HG03066 (cell line): ENCODE results near the gene TCERG1.

Experiments
- ATAC-seq: cut with Tn5 transposase; IDR thresholded peaks from one replicate; pipeline ENCODE4 v1.9.1; 2021; ENCODE audit warnings: low read depth; ENCODE audit not compliant: unreplicated experiment

The TCERG1 gene

DNA sequence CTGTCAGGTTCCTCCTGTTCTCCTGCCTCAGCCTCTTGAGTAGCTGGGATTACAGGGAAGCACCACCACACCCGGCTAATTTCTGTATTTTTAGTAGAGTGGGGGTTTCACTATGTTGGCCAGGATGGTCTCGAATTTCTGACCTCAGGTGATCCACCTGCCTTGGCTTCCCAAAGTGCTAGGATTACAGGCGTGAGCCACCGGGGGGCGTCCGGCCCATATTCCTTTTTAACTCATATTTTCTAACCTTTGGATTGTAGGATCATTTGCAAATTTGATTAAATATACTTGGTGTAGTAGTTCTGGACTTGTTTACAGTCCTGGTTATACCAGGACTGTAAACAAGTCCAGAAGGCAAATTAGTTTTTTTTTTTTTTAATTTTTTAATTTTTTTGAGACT, 4.3 kb downstream of the TCERG1 start:
- no peak for ATAC-seq

GRCh38 chr5:146457431-146457830, 10.3 kb downstream of the TCERG1 start:
- ATAC-seq = no peak

GRCh38 chr5:146458894-146459293, 11.8 kb downstream of the TCERG1 start:
- ATAC-seq = no peak

GRCh38 chr5:146461319-146461718, 14.2 kb downstream of the TCERG1 start:
- no peak for ATAC-seq

GRCh38 chr5:146463446-146463845, 16.3 kb downstream of the TCERG1 start:
- no peak for ATAC-seq

- no peak for ATAC-seq
Measured at GRCh38 chr5:146466521-146467349, 19.6 kb downstream of the TCERG1 start.

DNA sequence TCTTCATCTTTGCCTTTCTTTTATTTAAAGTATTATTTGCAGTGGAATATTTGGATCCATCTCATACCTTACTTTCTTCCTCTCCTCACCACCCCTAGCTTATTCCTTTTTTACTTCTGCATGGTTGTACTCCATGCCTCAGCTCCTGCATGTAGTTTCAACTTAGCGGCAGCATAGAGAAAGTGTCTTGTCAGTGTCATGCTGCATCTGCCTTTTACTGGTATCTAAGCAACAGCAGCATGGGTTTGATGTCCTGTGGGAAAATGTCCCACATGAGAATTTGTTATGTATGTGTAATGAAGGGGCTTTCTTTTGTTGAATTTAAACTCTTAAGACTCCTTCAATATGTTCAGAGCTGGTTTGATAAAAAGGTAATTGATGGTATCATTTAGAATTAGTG, 20.6 kb downstream of the TCERG1 start:
- ATAC-seq = no peak

- ATAC-seq = no peak
Measured at GRCh38 chr5:146474065-146474464, 26.9 kb downstream of the TCERG1 start.

- no peak for ATAC-seq
Measured at GRCh38 chr5:146475190-146475780, 28.2 kb downstream of the TCERG1 start.

DNA sequence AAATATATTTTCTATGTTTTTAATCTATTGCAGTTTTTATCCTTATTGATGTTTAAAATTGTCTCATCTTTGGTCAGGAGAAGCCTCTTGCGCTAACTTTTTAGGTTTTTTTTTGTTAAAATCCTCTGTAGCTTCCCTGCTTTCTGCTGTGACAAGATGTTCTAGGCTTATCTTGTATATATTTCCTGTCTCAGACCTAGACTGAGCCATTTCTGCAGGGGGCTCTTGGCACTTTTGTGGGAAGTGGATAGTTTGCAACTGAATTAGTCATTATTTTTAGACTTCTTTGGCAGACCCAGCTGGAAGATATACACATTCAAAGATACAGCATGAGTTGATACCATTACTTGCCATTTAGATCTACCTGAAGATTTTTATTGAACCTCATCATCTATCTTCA, 28.8 kb downstream of the TCERG1 start:
- no peak for ATAC-seq

DNA sequence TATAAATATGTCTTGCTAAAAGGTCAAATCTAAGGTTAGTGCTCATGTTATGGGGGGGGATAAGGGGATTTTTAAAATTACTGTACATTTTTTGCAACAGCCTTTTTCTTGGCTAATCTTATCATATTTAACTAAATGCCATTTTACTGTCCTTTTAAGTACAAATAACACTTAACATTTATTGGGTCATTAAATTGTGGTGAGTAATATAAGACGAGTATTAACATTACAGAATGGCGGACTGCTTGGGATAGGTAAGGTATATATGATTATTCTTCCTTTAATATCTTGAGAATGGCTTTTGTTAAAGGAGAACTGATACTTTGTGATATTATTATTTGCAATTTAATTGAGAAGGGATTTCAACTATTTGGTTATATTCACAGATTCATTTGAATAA, 35.6 kb downstream of the TCERG1 start:
- no peak for ATAC-seq

DNA sequence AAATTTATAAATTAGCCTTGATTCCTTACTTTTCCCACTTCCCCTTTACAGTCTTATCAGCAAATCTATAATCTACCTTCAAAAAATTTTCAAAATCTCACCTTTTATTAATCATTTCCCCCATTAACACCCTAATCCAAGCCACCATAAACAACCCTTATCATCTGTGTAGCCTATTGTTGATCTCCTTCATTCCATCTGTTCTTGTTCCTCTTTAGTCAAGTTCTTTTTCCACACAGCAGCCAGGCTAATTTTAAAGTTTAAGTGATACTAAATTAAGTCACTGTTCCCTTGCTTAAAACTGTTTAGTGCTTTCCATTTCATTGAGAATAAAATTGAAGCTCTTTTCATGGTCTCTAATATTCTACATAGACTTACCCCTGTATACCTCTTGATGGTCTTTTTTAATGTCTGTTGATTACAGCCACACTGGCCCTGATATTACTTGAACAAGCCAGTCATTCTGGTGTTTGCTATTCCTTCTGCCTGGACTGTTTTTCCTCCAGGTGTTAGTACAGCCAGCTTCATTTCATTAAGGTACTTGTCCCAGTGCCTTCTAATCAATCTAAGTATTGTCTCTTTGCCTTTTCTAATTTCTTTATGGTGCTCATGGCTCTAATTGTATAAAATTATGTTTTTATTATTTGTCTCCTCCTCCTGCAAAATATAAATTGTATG, 37.7 kb downstream of the TCERG1 start:
- ATAC-seq = no peak

DNA sequence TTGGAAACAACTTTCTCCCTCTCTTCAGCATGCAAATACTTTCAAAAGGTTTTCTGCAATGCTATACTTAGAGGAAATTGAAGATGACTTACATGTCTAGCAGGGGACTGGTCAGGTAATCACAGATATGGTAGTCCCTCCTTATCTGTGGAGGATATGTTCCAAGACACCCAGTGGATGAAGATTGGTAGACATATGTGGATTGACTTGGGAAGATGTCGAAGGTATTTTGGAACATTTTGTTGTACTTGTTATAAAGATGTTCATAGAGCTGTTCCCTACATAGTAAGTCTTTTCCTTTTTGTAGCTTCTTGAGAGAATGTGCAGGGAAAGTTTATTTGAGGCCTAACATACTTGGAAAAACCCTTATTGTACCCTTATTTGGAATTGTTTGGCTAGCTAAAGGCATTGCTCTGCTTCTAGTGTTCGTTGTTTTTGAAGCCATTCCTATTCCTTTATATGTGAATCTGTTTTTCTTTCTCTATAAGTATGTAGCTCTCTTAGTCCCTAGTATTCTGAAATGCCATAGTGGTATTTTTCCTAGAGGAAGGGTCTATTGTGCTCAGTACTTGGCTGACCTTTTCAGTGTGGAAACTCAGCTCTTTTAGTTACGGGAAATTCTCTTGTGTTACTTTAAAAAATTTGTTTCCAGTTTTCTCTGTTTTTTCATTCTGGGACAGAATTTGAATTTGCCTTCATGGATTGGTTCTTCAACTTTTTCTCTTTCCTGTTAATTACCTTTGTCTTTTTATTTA, 43.1 kb downstream of the TCERG1 start:
- ATAC-seq = no peak

GRCh38 chr5:146494656-146495055, 47.5 kb downstream of the TCERG1 start:
- ATAC-seq = no peak

- no peak for ATAC-seq
Measured at GRCh38 chr5:146499680-146500079, 52.5 kb downstream of the TCERG1 start.

GRCh38 chr5:146507428-146507827, 60.3 kb downstream of the TCERG1 start:
- ATAC-seq = no peak

DNA sequence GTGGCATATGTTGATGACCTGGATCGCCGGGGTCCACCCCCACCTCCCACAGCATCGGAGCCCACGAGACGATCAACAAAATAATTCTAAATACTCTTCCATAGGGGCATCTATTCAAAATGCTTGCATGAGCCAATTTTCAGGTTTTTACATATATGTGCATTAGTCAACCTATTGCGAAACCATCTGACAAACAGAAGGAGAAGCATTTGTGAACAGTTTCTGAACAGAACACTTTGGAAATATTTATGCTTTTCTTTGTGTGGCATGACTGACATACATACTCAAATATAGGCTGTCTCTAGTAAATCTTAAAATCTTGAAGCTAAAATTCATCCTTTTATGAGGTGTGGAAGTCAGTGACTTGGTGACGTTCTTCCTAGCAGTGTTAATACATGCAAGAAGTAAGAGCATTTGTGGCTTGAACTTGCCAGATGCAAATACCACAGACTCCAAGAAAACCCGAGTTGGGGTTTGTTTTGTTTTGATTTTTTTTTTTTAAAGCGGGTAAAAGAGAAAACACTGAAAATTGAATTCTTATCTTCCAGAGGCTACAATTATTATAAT, 63.5 kb downstream of the TCERG1 start:
- no peak for ATAC-seq

GRCh38 chr5:146513462-146513861, 66.3 kb downstream of the TCERG1 start:
- ATAC-seq = no peak

DNA sequence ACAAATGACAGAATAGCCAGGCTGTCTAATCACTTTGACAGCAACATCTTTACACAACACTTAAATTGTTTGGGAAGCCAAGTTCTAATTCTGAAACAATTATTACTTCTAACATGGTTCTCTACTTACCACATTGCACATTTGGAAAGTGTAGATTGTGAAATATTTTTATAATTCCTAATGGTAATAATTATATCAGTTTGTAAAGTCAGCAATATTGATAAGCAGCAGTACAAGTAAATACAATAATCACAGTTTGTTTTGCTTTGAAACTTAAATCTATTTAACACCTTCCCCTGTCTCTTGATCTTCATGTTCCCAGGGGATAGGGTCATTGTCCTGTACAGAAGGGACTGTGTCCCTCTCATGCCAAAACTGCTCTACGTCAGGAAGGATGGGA, 67.4 kb downstream of the TCERG1 start:
- no peak for ATAC-seq

GRCh38 chr5:146515473-146516150, 68.5 kb downstream of the TCERG1 start:
- no peak for ATAC-seq
